ENCODE results near the gene IVNS1ABP. TPM values are rescaled to one million over a fixed set of nuclear protein-coding genes. Genes with fewer than 3 reads are reported as not detected.
"Not testable (repeated sequence)": the region's sequence is repeated elsewhere in the genome, so short reads cannot be mapped to it uniquely, and the experiment has no call there.

Gene IVNS1ABP
- total RNA-seq, 1 experiment from 2014 or later: 93.9 TPM

- not testable (repeated sequence) for DNase-seq (ENCODE audit: low read depth in 1 of 2, low spot score in 2 of 2); H3K4me3 ChIP-seq; H3K4me1 ChIP-seq (replicated peaks); H3K36me3 ChIP-seq; H3K9me3 ChIP-seq (replicated peaks); H3K27me3 ChIP-seq (replicated peaks); H3K27ac ChIP-seq
Observed at GRCh38 chr1:185251928-185252327, 65.1 kb downstream of the IVNS1ABP start.

- no peak for DNase-seq (ENCODE audit: low read depth in 1 of 2, low spot score in 2 of 2)
- no peaks in the 10 kb centered on the region for H3K9me3 ChIP-seq (replicated peaks)
Observed at GRCh38 chr1:185250063-185250462, 67.0 kb downstream of the IVNS1ABP start.

GRCh38 chr1:185249563-185249962, 67.5 kb downstream of the IVNS1ABP start:
- no peaks in the 10 kb centered on the region for H3K9me3 ChIP-seq (replicated peaks)

More at GRCh38 chr1:185250063-185250462, 67.0 kb downstream of the IVNS1ABP start:
- Histone ChIP-seq H3K4me1 (replicated peaks) (peaks cover 8% of the 10 kb centered on the region), H3K27ac (no peak overlapping the region), H3K36me3 (no peaks in the 10 kb centered on the region), H3K4me3 (no peak overlapping the region), H3K27me3 (replicated peaks) (no peaks in the 10 kb centered on the region)

More at GRCh38 chr1:185249563-185249962, 67.5 kb downstream of the IVNS1ABP start:
- DNase-seq (ENCODE audit: low read depth in 1 of 2, low spot score in 2 of 2): no peak
- Histone ChIP-seq H3K27me3 (replicated peaks) (no peaks in the 10 kb centered on the region), H3K27ac (no peak overlapping the region), H3K4me3 (no peak overlapping the region), H3K4me1 (replicated peaks) (peaks cover 11% of the 10 kb centered on the region), H3K36me3 (no peaks in the 10 kb centered on the region)

Other genes starting within 250 kb of the IVNS1ABP start
- gene TRMT1L, start 160.3 kb downstream of the IVNS1ABP start, total RNA-seq (2014; rRNA removed; shearing (Covaris generic)): 16.1 and 22.5 TPM in 2 replicates
- gene SWT1, start 160.1 kb downstream of the IVNS1ABP start, total RNA-seq (2014; rRNA removed; shearing (Covaris generic)): 0.63 and 1.5 TPM in 2 replicates

Measured in SJSA1 (cell line).